ENCODE data around the gene BET1L.
"Not testable (repeated sequence)": the region's sequence is repeated elsewhere in the genome, so short reads cannot be mapped to it uniquely, and the experiment has no call there.

BET1L gene

GRCh38 chr11:191490-192478 is 15.4 kb downstream of the BET1L start:
- DNase-seq, result not testable (repeated sequence)

GRCh38 chr11:190546-190945 is 16.7 kb downstream of the BET1L start:
- not testable (repeated sequence) for DNase-seq

- not testable (repeated sequence) for DNase-seq
Measured at GRCh38 chr11:189843-190311, 17.3 kb downstream of the BET1L start.

- DNase-seq, result not testable (repeated sequence)
Measured at GRCh38 chr11:189200-189783, 17.9 kb downstream of the BET1L start.

- not testable (repeated sequence) for DNase-seq
Measured at GRCh38 chr11:180242-180641, 27.0 kb downstream of the BET1L start.

All from COR-L47 (cell line).